ENCODE results near the gene CDC16.

The CDC16 gene

GRCh38 chr13:114234645-114235421 is at the start of gene CDC16:
CDC16 (plus strand) TSS chr13:114234897; CDS start chr13:114235085, 188 bp downstream.
- CTCF ChIA-PET: interaction anchor here (0.6 kb wide), 1 partner anchor 819 kb away, joined by 3 read pairs; no protein-coding TSS in a partner anchor
- no peak for TF ChIP-seq ZBTB10 (tag by site-specific recombination; IDR thresholded peaks at IDR 0.05)
- no peak for TF ChIP-seq MYNN (tag by site-specific recombination; IDR thresholded peaks at IDR 0.05; ENCODE audit: borderline replicate concordance)
- TF ChIP-seq ZNF280C (tag by site-specific recombination; IDR thresholded peaks at IDR 0.05): no peak
- TF ChIP-seq ZNF623 (tag by site-specific recombination; IDR thresholded peaks at IDR 0.05): no peak
- peak; percentile 75 for TF ChIP-seq ZNF324 (tag by site-specific recombination; IDR thresholded peaks at IDR 0.05)
- no peak for TF ChIP-seq ZNF621 (tag by site-specific recombination; IDR thresholded peaks at IDR 0.05)
- no peak for TF ChIP-seq ZNF302 (tag by site-specific recombination; IDR thresholded peaks at IDR 0.05; ENCODE audit: low read depth)
- TF ChIP-seq ZXDB (tag by site-specific recombination; IDR thresholded peaks at IDR 0.05): no peak
- peak; percentile 52 for TF ChIP-seq HIC1 (tag by site-specific recombination; IDR thresholded peaks at IDR 0.05)
- peak; percentile 81; the same call in 1 of the 2 replicates for TF ChIP-seq ZNF639 (tag by site-specific recombination; IDR thresholded peaks at IDR 0.05)
- TF ChIP-seq ZNF146 (tag by site-specific recombination; IDR thresholded peaks at IDR 0.05): no peak
- no peak for TF ChIP-seq TCF7L2 (IDR thresholded peaks at IDR 0.05; ENCODE audit: borderline replicate concordance, low read depth, low read length)
- no peak for TF ChIP-seq ZNF654 (tag by site-specific recombination; IDR thresholded peaks at IDR 0.05; ENCODE audit: low read depth)
- TF ChIP-seq ZNF530 (tag by site-specific recombination; IDR thresholded peaks at IDR 0.05; ENCODE audit: low read depth): no peak
- no peak for TF ChIP-seq PRDM6 (tag by site-specific recombination; IDR thresholded peaks at IDR 0.05)
- no peak for TF ChIP-seq GLIS1 (tag by site-specific recombination; IDR thresholded peaks at IDR 0.05)
- TF ChIP-seq PRDM1 (tag by site-specific recombination; IDR thresholded peaks at IDR 0.05): no peak
- TF ChIP-seq KLF1 (tag by site-specific recombination; IDR thresholded peaks at IDR 0.05): peak; percentile 39
- no peak for TF ChIP-seq ZNF544 (tag by site-specific recombination; IDR thresholded peaks at IDR 0.05)
- no peak for TF ChIP-seq ZNF132 (tag by site-specific recombination; IDR thresholded peaks at IDR 0.05; ENCODE audit: borderline replicate concordance)
- TF ChIP-seq ZNF776 (tag by site-specific recombination; IDR thresholded peaks at IDR 0.05; ENCODE audit: borderline replicate concordance): no peak
- no peak for TF ChIP-seq FEZF1 (tag by site-specific recombination; IDR thresholded peaks at IDR 0.05)
- no peak for TF ChIP-seq ZNF670 (tag by site-specific recombination; IDR thresholded peaks at IDR 0.05; ENCODE audit: low read depth)
- 0 out of 2 replicates have a peak, but pooled peaks have one; percentile 19 for TF ChIP-seq ZSCAN23 (tag by site-specific recombination; IDR thresholded peaks at IDR 0.05)
- TF ChIP-seq ZNF629 (tag by site-specific recombination; IDR thresholded peaks at IDR 0.05): no peak
- TF ChIP-seq KLF9 (tag by site-specific recombination; IDR thresholded peaks at IDR 0.05; ENCODE audit: low read depth): peak; percentile 65
- TF ChIP-seq TRIM28 (IDR thresholded peaks at IDR 0.05; ENCODE audit: borderline replicate concordance, low read length): no peak
- TF ChIP-seq ZBTB8A (tag by site-specific recombination; IDR thresholded peaks at IDR 0.05): peak; percentile 46; the same call in 1 of the 2 replicates
- TF ChIP-seq ZBTB7A (tag by site-specific recombination; IDR thresholded peaks at IDR 0.05; ENCODE audit: low read depth): no peak

More at GRCh38 chr13:114234645-114235421, at the start of gene CDC16:
- peaks cover 17 to 32% of the 10 kb centered on the region in 2 experiments for H3K36me3 ChIP-seq (ENCODE audit: control insufficient read depth in 2 of 2, insufficient read depth in 1 of 2, low read length in 2 of 2)
- H3K27ac ChIP-seq (ENCODE audit: extremely low read depth, low read depth, low read length): peak within 1 kb of the TSS; percentile 84; the same call in 1 of the 2 replicates
- POLR2A ChIA-PET: no interaction called here
- H3K4me1 ChIP-seq (ENCODE audit: control insufficient read depth, insufficient read depth, low read length): no peaks in the 10 kb centered on the region
- H3K4me3 ChIP-seq (ENCODE audit: low read depth, low read length): peak within 1 kb of the TSS; percentile 84
- no peaks in the 10 kb centered on the region for H3K9me3 ChIP-seq (ENCODE audit: control insufficient read depth, insufficient read depth, low read depth, low read length)
